ENCODE results near the gene ARHGEF28. TPM values are rescaled to one million over a fixed set of nuclear protein-coding genes. Genes with fewer than 3 reads are reported as not detected.

Gene ARHGEF28
- total RNA-seq, 6 experiments from 2014 or later, result 3.0 to 14.9 (median 6.4) TPM

GRCh38 chr5:73957397-73958001 is 331.5 kb downstream of the ARHGEF28 start:
- WGBS (ENCODE audit: insufficient coverage, low coverage, low lambda C conversion rate, missing lambda C conversion rate), result 56% methylated on average over 3 of the region's 3 CpGs
- Histone ChIP-seq H3K27ac (no peak overlapping the region), H3K4me3 (no peak overlapping the region), H3K27me3 (no peaks in the 10 kb centered on the region), H3K36me3 (no peaks in the 10 kb centered on the region), H3K4me1 (no peaks in the 10 kb centered on the region), H3K9me3 (no peaks in the 10 kb centered on the region)
- no peak for TF ChIP-seq POLR2A (IDR thresholded peaks at IDR 0.05)
- TF ChIP-seq CTCF (IDR thresholded peaks at IDR 0.05), result no peak
- DNase-seq, result no peak
- intact Hi-C loops (cut with DNase I), result no loop called here
- no peak for ATAC-seq

- no peak overlapping the region for H3K4me3 ChIP-seq
- no peaks in the 10 kb centered on the region for H3K27me3 ChIP-seq
- H3K27ac ChIP-seq, result no peak overlapping the region
- DNase-seq, result no peak
- no peak for ATAC-seq
- H3K9me3 ChIP-seq, result no peaks in the 10 kb centered on the region
- no peak for TF ChIP-seq POLR2A (IDR thresholded peaks at IDR 0.05)
- no peak for TF ChIP-seq CTCF (IDR thresholded peaks at IDR 0.05)
- 70% methylated on average over 2 of the region's 2 CpGs for WGBS (ENCODE audit: insufficient coverage, low coverage, low lambda C conversion rate, missing lambda C conversion rate)
- no peaks in the 10 kb centered on the region for H3K36me3 ChIP-seq
- H3K4me1 ChIP-seq, result no peaks in the 10 kb centered on the region
- intact Hi-C loops (cut with DNase I), result no loop called here
These were observed 332.0 kb downstream of the ARHGEF28 start for GRCh38 chr5:73958037-73958436.

GRCh38 chr5:73960023-73960422 is 334.0 kb downstream of the ARHGEF28 start:
- no peak for TF ChIP-seq POLR2A (IDR thresholded peaks at IDR 0.05)
- TF ChIP-seq CTCF (IDR thresholded peaks at IDR 0.05), result no peak
- H3K9me3 ChIP-seq, result no peaks in the 10 kb centered on the region
- no peak overlapping the region for H3K4me3 ChIP-seq
- no peak for DNase-seq
- 60% methylated on average over 5 of the region's 5 CpGs for WGBS (ENCODE audit: insufficient coverage, low coverage, low lambda C conversion rate, missing lambda C conversion rate)
- H3K27me3 ChIP-seq, result no peaks in the 10 kb centered on the region
- no peaks in the 10 kb centered on the region for H3K36me3 ChIP-seq
- H3K4me1 ChIP-seq, result no peaks in the 10 kb centered on the region
- no peak overlapping the region for H3K27ac ChIP-seq
- ATAC-seq, result no peak
- intact Hi-C loops (cut with DNase I), result no loop called here

GRCh38 chr5:73960426-73960825 is 334.4 kb downstream of the ARHGEF28 start:
- intact Hi-C loops (cut with DNase I), result no loop called here

More at GRCh38 chr5:73960426-73960825, 334.4 kb downstream of the ARHGEF28 start:
- no peak for TF ChIP-seq CTCF (IDR thresholded peaks at IDR 0.05)
- TF ChIP-seq POLR2A (IDR thresholded peaks at IDR 0.05), result no peak
- no peaks in the 10 kb centered on the region for H3K27me3 ChIP-seq
- DNase-seq, result no peak
- no peak overlapping the region for H3K27ac ChIP-seq
- H3K4me3 ChIP-seq, result no peak overlapping the region
- no peaks in the 10 kb centered on the region for H3K36me3 ChIP-seq
- no peaks in the 10 kb centered on the region for H3K9me3 ChIP-seq
- 67% methylated on average over 1 of the region's 1 CpG for WGBS (ENCODE audit: insufficient coverage, low coverage, low lambda C conversion rate, missing lambda C conversion rate)
- no peaks in the 10 kb centered on the region for H3K4me1 ChIP-seq
- ATAC-seq, result no peak

All from right lobe of liver (tissue), 6 donors.